Tongue (tissue), 2 donors: Measurements from ENCODE around the gene PRPF4. TPM values are rescaled to one million over a fixed set of nuclear protein-coding genes. Genes with fewer than 3 reads are reported as not detected.

Experiments
- DNase-seq: peaks from one replicate; pipeline ENCODE4 v3.0.0-alpha.2; 2015
- total RNA-seq: library from RNA; depleted of rRNA; stranded (reverse); fragments of >200 nt; gene quantifications from one replicate; pipeline ENCODE4 v1.2.3, GENCODE V29; 2014

The PRPF4 gene
- total RNA-seq, 1 donor from 2014 or later, result 18.7 TPM

- DNase-seq, result peak; percentile 78
Measured at GRCh38 chr9:113313261-113313660, 37.8 kb downstream of the PRPF4 start.

- DNase-seq, result no peak
Measured at GRCh38 chr9:113315231-113315630, 39.8 kb downstream of the PRPF4 start.

- no peak for DNase-seq
Measured at GRCh38 chr9:113316030-113316429, 40.6 kb downstream of the PRPF4 start.

- DNase-seq, result no peak
Measured at GRCh38 chr9:113317777-113318176, 42.3 kb downstream of the PRPF4 start.

- no peak for DNase-seq
Measured at GRCh38 chr9:113319054-113319453, 43.6 kb downstream of the PRPF4 start.

GRCh38 chr9:113320051-113320450, 44.6 kb downstream of the PRPF4 start:
- no peak for DNase-seq

- no peak for DNase-seq
Measured at GRCh38 chr9:113322671-113323070, 47.2 kb downstream of the PRPF4 start.

GRCh38 chr9:113326230-113326629, 50.8 kb downstream of the PRPF4 start:
- no peak for DNase-seq

- no peak for DNase-seq
Measured at GRCh38 chr9:113328045-113328782, 52.8 kb downstream of the PRPF4 start.

- DNase-seq, result no peak
Measured at GRCh38 chr9:113331780-113332179, 56.3 kb downstream of the PRPF4 start.

GRCh38 chr9:113337714-113338113, 62.3 kb downstream of the PRPF4 start:
- no peak for DNase-seq

GRCh38 chr9:113340011-113340699, 64.7 kb downstream of the PRPF4 start, which contains the start of gene WDR31:
Gene WDR31 (minus strand): TSS chr9:113340275. CDS start chr9:113332022, 8,253 bp downstream.
- DNase-seq, result peak; percentile 95

- peak; percentile 51 for DNase-seq
Measured at GRCh38 chr9:113341712-113342410, 66.4 kb downstream of the PRPF4 start.

Other genes with a start within 250 kb of the PRPF4 start
- 8.9 TPM for gene ZFP37, start 218.9 kb upstream of the PRPF4 start, total RNA-seq
- 6.7 TPM for gene SLC31A2, start 124.7 kb upstream of the PRPF4 start, total RNA-seq
- gene FKBP15, start 54.4 kb upstream of the PRPF4 start, total RNA-seq, result 26.3 TPM
- gene SLC31A1, start 54.1 kb upstream of the PRPF4 start, total RNA-seq, result 11.8 TPM
- gene CDC26, start 86 bp upstream of the PRPF4 start, total RNA-seq, result 32.1 TPM
- gene RNF183, start 27.7 kb downstream of the PRPF4 start, total RNA-seq, result 0.21 TPM
- 3.7 TPM for gene WDR31, start 64.6 kb downstream of the PRPF4 start, total RNA-seq
- 2.6 TPM for gene BSPRY, start 73.9 kb downstream of the PRPF4 start, total RNA-seq
- 13.0 TPM for gene HDHD3, start 101.3 kb downstream of the PRPF4 start, total RNA-seq
- 27.8 TPM for gene ALAD, start 125.6 kb downstream of the PRPF4 start, total RNA-seq
- 36.5 TPM for gene POLE3, start 135.0 kb downstream of the PRPF4 start, total RNA-seq
- gene C9orf43, start 135.1 kb downstream of the PRPF4 start, total RNA-seq, result 0.92 TPM
- gene RGS3, start 188.1 kb downstream of the PRPF4 start, total RNA-seq, result 59.9 TPM